Caco-2 (cell line): Measurements from ENCODE around the gene XPNPEP2. TPM values are rescaled to one million over a fixed set of nuclear protein-coding genes. Genes with fewer than 3 reads are reported as not detected.
A peak's percentile ranks its signal among the peaks of the same experiment; 100 is the strongest.

ENCODE experiments used
- BruUV-seq: library from RNA; stranded (reverse); fragments of 400-500 nt; replicated peaks from 2 replicates; lab custom pipeline; 2021; lab: Mats Ljungman, UMichigan
- CTCF ChIA-PET: fragments of 300-600 bp; sonication (Branson Sonifier 250); formaldehyde crosslinking; loops from one replicate; lab custom pipeline; 2022; ENCODE audit warnings: antibody characterized with exemption; lab: Charles Lee
- POLR2A ChIA-PET: fragments of 300-600 bp; sonication (Branson Sonifier 250); formaldehyde crosslinking; loops from one replicate; lab custom pipeline; 2022; ENCODE audit warnings: antibody characterized with exemption; lab: Charles Lee
- DNase-seq, 2 experiments: peaks; one replicate each; pipeline versions ENCODE4 v3.0.0 to v3.0.0-alpha.2; 2020 to 2022
- H3K27me3 ChIP-seq: replicated peaks from 2 replicates; pipeline ENCODE4 v1.6.0; 2011; ENCODE audit warnings: low read length; ENCODE audit not compliant: control insufficient read depth, insufficient read depth
- H3K36me3 ChIP-seq: 2 replicates; pipeline ENCODE4 v1.5.1; 2011; ENCODE audit warnings: low read length; ENCODE audit not compliant: control insufficient read depth, insufficient read depth
- H3K4me1 ChIP-seq: fragments of 250-450 bp; sonication (Bioruptor Pico); 2 replicates; pipeline ENCODE4 v1.5.1; 2020; ENCODE audit warnings: mild to moderate bottlenecking
- H3K4me3 ChIP-seq: 2 replicates; pipeline ENCODE4 v1.5.1; 2011; ENCODE audit warnings: low read depth, mild to moderate bottlenecking, control low read depth, low read length
- H3K9me3 ChIP-seq: fragments of 250-450 bp; sonication (Bioruptor Pico); 2 replicates; pipeline ENCODE4 v1.5.1; 2020; ENCODE audit warnings: mild to moderate bottlenecking, moderate library complexity
- H3K27ac Mint-ChIP-seq: one replicate; pipeline ENCODE4 v1.8.0; 2022; ENCODE audit warnings: mixed read lengths; ENCODE audit not compliant: unreplicated experiment
- H3K27me3 Mint-ChIP-seq: one replicate; pipeline ENCODE4 v1.8.0; 2022; ENCODE audit warnings: mixed read lengths; ENCODE audit not compliant: insufficient read depth, unreplicated experiment
- H3K36me3 Mint-ChIP-seq: one replicate; pipeline ENCODE4 v1.8.0; 2022; ENCODE audit warnings: mild to moderate bottlenecking, mixed read lengths; ENCODE audit not compliant: insufficient read depth, unreplicated experiment
- H3K4me1 Mint-ChIP-seq: one replicate; pipeline ENCODE4 v1.8.0; 2022; ENCODE audit warnings: low read depth, mixed read lengths; ENCODE audit not compliant: unreplicated experiment
- H3K4me3 Mint-ChIP-seq: one replicate; pipeline ENCODE4 v1.8.0; 2022; ENCODE audit warnings: mild to moderate bottlenecking, moderate library complexity, mixed read lengths; ENCODE audit not compliant: unreplicated experiment
- H3K9me3 Mint-ChIP-seq: one replicate; pipeline ENCODE4 v1.8.0; 2022; ENCODE audit warnings: mixed read lengths; ENCODE audit not compliant: unreplicated experiment
- CTCF ChIP-seq, 2 experiments: fragments of 200-600 bp in 1 of 2; IDR thresholded peaks; 1 replicate in 1 of 2; 2 replicates in 1 of 2; pipeline versions ENCODE4 v1.5.1 to v1.8.0; 2011 to 2022; ENCODE audit warnings: antibody characterized with exemption in 1 of 2, control low read depth in 1 of 2, inconsistent platforms in 1 of 2, low read depth in 1 of 2, low read length in 1 of 2, mild to moderate bottlenecking in 1 of 2, moderate library complexity in 1 of 2; ENCODE audit not compliant: insufficient read depth in 1 of 2, severe bottlenecking in 1 of 2, unreplicated experiment in 1 of 2
- intact Hi-C: fragments of 100-400 bp; cut with micrococcal nuclease; formaldehyde crosslinking; loops from one replicate; pipeline ENCODE4 v1.10.0; 2022; ENCODE audit not compliant: unreplicated experiment
- total RNA-seq: library from RNA; stranded (reverse); gene quantifications from 2 replicates; pipeline ENCODE4 v1.2.3, GENCODE V29; 2022

Gene XPNPEP2
- total RNA-seq, 1 experiment from 2014 or later: 0.32 TPM

- Histone ChIP-seq H3K4me3 (no peak overlapping the region), H3K36me3 (no peaks in the 10 kb centered on the region), H3K4me1 (peaks cover 6% of the 10 kb centered on the region; the same call in 1 of the 2 replicates), H3K9me3 (no peaks in the 10 kb centered on the region), H3K27me3 (no peaks in the 10 kb centered on the region)
- no peak for TF ChIP-seq CTCF (IDR thresholded peaks at IDR 0.05; ENCODE audit: insufficient read depth in 1 of 2, low read depth in 1 of 2, low read length in 1 of 2, severe bottlenecking in 1 of 2, unreplicated experiment in 1 of 2)
- no TSS peak for BruUV-seq
- Mint-ChIP-seq H3K27me3 (no peaks in the 10 kb centered on the region), H3K36me3 (no peaks in the 10 kb centered on the region), H3K4me3 (no peak overlapping the region), H3K9me3 (no peaks in the 10 kb centered on the region), H3K27ac (no peak overlapping the region), H3K4me1 (no peaks in the 10 kb centered on the region)
- intact Hi-C loops: no loop called here
- CTCF ChIA-PET: no interaction called here
- DNase-seq: no peak
- POLR2A ChIA-PET: no interaction called here
Observed at GRCh38 chrX:129772796-129773431, 34.1 kb downstream of the XPNPEP2 start.

- Mint-ChIP-seq H3K36me3 (no peaks in the 10 kb centered on the region), H3K4me3 (no peak overlapping the region), H3K27me3 (no peaks in the 10 kb centered on the region), H3K27ac (no peak overlapping the region), H3K9me3 (no peaks in the 10 kb centered on the region), H3K4me1 (no peaks in the 10 kb centered on the region)
- peak; percentile 21 to 48 for DNase-seq
- ChIA-PET CTCF (interaction anchor here (0.7 kb wide), 1 partner anchor 119 kb away, joined by 9 read pairs; the partner anchor contains the start of gene APLN), POLR2A (no interaction called here)
- intact Hi-C loops: no loop called here
- Histone ChIP-seq H3K9me3 (no peaks in the 10 kb centered on the region), H3K4me1 (peaks cover 6% of the 10 kb centered on the region; the same call in 1 of the 2 replicates), H3K4me3 (no peak overlapping the region), H3K36me3 (no peaks in the 10 kb centered on the region), H3K27me3 (no peaks in the 10 kb centered on the region)
- no peak for TF ChIP-seq CTCF (IDR thresholded peaks at IDR 0.05; ENCODE audit: insufficient read depth in 1 of 2, low read depth in 1 of 2, low read length in 1 of 2, severe bottlenecking in 1 of 2, unreplicated experiment in 1 of 2)
- no TSS peak for BruUV-seq
Observed at GRCh38 chrX:129773649-129774458, 35.1 kb downstream of the XPNPEP2 start.

GRCh38 chrX:129777218-129778030 is 38.6 kb downstream of the XPNPEP2 start:
- Histone ChIP-seq H3K27me3 (no peaks in the 10 kb centered on the region), H3K9me3 (no peaks in the 10 kb centered on the region), H3K4me3 (no peak overlapping the region), H3K36me3 (no peaks in the 10 kb centered on the region), H3K4me1 (peaks cover 6% of the 10 kb centered on the region; the same call in 1 of the 2 replicates)
- no peaks in the 10 kb centered on the region for H3K27me3 Mint-ChIP-seq
- intact Hi-C loops: no loop called here
- no peak for TF ChIP-seq CTCF (IDR thresholded peaks at IDR 0.05; ENCODE audit: insufficient read depth in 1 of 2, low read depth in 1 of 2, low read length in 1 of 2, severe bottlenecking in 1 of 2, unreplicated experiment in 1 of 2)
- no peak for DNase-seq
- no peaks in the 10 kb centered on the region for H3K4me1 Mint-ChIP-seq
- H3K36me3 Mint-ChIP-seq: no peaks in the 10 kb centered on the region
- BruUV-seq: no TSS peak
- H3K27ac Mint-ChIP-seq: no peak overlapping the region
- CTCF ChIA-PET: no interaction called here
- H3K4me3 Mint-ChIP-seq: no peak overlapping the region
- POLR2A ChIA-PET: no interaction called here
- no peaks in the 10 kb centered on the region for H3K9me3 Mint-ChIP-seq
